Measurements from ENCODE around the gene MSMO1.
A peak's percentile ranks its signal among the peaks of the same experiment; 100 is the strongest.

Gene MSMO1

DNA sequence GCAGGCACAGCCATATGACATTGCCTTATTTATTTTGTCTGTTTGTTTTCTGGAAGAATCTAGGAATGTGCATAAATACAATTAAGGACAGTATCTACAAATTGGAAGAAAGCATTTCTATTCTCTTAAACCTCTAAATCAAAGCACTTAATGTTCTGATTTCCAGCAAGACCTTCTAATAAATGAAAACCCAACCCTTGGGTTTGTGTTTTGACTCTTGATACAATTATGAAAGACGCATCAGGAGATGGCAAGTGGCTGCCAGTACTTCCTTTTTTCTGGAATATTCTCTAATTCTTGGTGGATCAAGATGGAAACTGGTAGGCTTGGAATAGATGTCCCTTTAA, 50.9 kb downstream of the MSMO1 start:
- DNase-seq (ENCODE audit: low read depth in 1 of 2, low spot score in 1 of 2), result no peak
- in situ Hi-C loops (cut with HindIII; ENCODE audit: low pct_unique_long_range_greater_than_20kb, low sequenced_read_pairs), result no loop called here
- no peak for TF ChIP-seq JUND (IDR thresholded peaks at IDR 0.05; ENCODE audit: low read depth)

DNA sequence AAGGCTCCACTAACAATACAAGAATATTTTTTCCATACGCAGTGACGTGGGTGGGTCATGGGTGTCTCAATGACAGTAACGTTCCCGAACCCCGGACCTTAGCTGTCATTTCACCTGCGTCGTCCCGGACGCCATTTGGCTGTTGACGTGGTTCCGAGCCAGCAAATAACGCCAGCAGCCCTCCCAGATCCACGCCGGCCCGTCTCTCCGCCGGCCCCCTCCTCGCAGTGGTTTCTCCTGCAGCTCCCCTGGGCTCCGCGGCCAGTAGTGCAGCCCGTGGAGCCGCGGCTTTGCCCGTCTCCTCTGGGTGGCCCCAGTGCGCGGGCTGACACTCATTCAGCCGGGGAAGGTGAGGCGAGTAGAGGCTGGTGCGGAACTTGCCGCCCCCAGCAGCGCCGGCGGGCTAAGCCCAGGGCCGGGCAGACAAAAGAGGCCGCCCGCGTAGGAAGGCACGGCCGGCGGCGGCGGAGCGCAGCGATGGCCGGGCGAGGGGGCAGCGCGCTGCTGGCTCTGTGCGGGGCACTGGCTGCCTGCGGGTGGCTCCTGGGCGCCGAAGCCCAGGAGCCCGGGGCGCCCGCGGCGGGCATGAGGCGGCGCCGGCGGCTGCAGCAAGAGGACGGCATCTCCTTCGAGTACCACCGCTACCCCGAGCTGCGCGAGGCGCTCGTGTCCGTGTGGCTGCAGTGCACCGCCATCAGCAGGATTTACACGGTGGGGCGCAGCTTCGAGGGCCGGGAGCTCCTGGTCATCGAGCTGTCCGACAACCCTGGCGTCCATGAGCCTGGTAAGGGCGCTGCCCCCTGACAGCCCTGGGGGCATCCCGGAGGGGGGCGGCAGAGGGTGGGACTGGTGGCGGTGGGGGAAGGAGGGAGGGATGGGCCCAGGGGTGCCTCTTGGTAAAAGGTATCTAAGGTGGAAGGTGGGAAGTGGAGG, 51.5 kb downstream of the MSMO1 start, which contains the start of gene CPE:
CPE (plus strand) TSS at position 264 of the 933 bp plus-strand sequence; CDS start at position 478, 214 bp downstream.
- in situ Hi-C loops (cut with HindIII; ENCODE audit: low pct_unique_long_range_greater_than_20kb, low sequenced_read_pairs), result no loop called here
- TF ChIP-seq JUND (IDR thresholded peaks at IDR 0.05; ENCODE audit: low read depth), result no peak
- DNase-seq (ENCODE audit: low read depth in 1 of 2, low spot score in 1 of 2), result peak; percentile 83 to 89

DNA sequence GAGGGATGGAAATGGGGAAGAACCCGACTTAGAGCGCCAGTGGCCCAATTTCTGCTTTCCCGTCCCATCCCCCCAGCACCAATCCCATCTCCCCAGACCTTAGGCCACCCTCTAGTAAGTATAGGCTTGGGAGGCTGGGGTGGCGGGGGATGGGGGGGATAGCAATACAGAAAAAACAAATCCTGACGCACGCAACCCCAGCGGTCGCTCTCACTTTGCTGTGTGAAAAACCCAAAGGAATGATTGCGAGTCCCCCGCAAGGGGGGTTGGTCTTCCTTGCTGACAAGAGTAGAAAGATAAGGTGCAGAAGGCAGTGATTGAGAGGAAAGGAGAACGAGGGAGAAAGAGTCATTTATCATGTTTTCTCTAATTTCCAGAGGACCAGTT, 52.2 kb downstream of the MSMO1 start:
- no peak for DNase-seq (ENCODE audit: low read depth in 1 of 2, low spot score in 1 of 2)
- in situ Hi-C loops (cut with HindIII; ENCODE audit: low pct_unique_long_range_greater_than_20kb, low sequenced_read_pairs), result no loop called here

DNA sequence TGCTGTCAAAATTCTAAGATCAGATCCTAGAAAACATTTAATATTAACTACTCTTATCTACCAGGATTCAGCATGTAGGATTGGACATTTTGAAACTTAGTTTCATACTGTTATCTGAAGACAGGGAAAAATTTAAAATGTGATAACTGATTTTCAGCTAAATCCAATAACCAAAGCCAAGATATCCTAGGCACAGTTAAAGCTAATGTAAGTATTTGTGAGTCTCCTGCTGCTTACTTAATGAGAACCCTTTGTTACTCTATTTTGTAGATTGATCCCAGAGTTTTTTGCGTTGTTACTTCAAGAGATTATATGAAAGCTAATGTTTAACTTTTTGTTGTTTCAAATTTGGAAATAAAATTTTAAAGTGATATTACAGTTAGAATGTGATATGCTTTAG, 53.3 kb downstream of the MSMO1 start:
- in situ Hi-C loops (cut with HindIII; ENCODE audit: low pct_unique_long_range_greater_than_20kb, low sequenced_read_pairs), result no loop called here
- no peak for DNase-seq (ENCODE audit: low read depth in 1 of 2, low spot score in 1 of 2)
- TF ChIP-seq JUND (IDR thresholded peaks at IDR 0.05; ENCODE audit: low read depth), result no peak

More for the DNA sequence above, 52.2 kb downstream of the MSMO1 start:
- TF ChIP-seq JUND (IDR thresholded peaks at IDR 0.05; ENCODE audit: low read depth), result no peak

DNA sequence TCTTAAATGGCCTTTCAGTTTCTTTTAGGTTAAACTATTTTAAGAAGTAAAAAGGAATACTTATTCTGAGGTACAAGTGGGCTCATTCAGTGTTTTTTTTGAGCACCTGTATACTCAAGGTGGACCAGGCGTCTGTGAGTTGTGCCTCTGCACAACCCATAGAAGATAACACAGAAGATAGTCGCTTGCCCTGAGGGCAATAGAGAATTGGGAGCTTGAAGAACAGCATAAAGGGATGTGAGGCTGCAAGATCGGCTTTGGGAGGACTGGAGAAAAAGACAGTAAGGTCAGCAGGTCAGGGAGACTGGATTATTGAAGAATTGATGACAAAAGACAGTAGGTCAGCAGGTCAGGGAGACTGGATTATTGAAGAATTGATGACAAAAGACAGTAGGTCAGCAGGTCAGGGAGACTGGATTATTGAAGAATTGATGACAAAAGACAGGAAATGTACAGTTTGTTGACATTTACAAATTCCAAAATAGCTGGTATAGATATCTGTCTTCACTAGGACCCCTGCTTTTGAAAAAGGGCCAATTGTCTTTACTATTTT, 54.4 kb downstream of the MSMO1 start:
- TF ChIP-seq JUND (IDR thresholded peaks at IDR 0.05; ENCODE audit: low read depth), result no peak
- no peak for DNase-seq (ENCODE audit: low read depth in 1 of 2, low spot score in 1 of 2)
- in situ Hi-C loops (cut with HindIII; ENCODE audit: low pct_unique_long_range_greater_than_20kb, low sequenced_read_pairs), result no loop called here

DNA sequence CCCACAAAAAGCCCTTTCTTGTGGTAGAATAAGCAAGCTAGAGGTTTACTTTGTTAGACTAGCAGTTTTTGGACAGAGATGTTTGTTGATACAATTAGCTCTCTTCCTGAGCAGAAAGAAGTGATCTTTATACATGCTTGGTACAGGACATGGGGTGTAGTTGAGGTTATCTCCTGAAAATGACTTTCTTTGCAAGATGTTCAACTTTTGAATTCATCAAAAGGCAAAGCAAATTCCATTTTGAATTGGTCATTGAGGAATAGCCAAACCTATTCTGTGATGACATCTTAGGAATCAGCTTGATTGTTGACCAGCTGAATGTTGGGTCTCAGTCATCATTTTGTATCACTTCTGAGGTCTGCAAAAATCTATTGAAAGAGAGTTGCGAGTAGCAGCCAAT, 55.2 kb downstream of the MSMO1 start:
- in situ Hi-C loops (cut with HindIII; ENCODE audit: low pct_unique_long_range_greater_than_20kb, low sequenced_read_pairs), result no loop called here
- DNase-seq (ENCODE audit: low read depth in 1 of 2, low spot score in 1 of 2), result no peak
- no peak for TF ChIP-seq JUND (IDR thresholded peaks at IDR 0.05; ENCODE audit: low read depth)

DNA sequence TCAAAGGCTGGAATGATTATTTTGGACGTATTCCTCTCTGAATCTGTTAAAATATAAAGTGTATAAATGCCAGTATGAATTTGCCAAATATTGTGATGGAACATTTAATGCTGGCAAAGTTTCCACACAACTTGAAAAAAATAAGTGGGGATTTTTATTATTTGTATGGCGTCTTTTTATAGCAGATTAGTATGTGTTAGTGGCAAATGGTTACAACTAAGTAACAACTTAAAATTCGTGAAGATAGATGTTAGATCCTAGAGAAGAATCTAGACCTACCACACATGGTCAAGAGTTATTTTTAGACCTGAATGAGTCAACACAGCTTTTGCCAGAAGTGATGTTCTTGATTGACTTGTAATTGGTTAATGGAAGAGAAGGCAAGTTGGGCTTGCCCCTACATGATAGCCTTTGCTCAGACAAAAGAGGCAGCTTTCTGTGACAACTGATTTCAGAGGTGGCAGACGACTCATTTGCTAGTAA, 56.2 kb downstream of the MSMO1 start:
- no peak for TF ChIP-seq JUND (IDR thresholded peaks at IDR 0.05; ENCODE audit: low read depth)
- in situ Hi-C loops (cut with HindIII; ENCODE audit: low pct_unique_long_range_greater_than_20kb, low sequenced_read_pairs), result no loop called here
- DNase-seq (ENCODE audit: low read depth in 1 of 2, low spot score in 1 of 2), result no peak

DNA sequence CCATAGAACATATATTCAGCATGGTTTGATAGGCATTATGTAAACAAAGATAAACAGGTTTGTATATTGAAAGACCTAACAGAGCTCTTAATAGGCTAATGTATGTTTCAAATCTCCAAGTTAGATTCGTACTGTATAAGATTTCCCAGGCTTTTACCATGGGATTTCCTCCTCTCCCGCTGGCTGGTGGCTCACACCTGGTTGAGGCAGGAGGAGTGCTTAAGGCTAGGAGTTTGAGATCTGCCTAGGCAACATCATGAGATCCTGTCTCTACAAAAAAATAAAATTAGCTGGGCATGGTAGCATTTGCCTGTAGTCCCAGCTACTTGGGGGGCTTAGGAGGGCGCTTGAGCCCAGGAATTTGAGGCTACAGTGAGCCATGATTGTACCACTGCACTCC, 56.7 kb downstream of the MSMO1 start:
- TF ChIP-seq JUND (IDR thresholded peaks at IDR 0.05; ENCODE audit: low read depth), result no peak
- in situ Hi-C loops (cut with HindIII; ENCODE audit: low pct_unique_long_range_greater_than_20kb, low sequenced_read_pairs), result no loop called here
- DNase-seq (ENCODE audit: low read depth in 1 of 2, low spot score in 1 of 2), result no peak

DNA sequence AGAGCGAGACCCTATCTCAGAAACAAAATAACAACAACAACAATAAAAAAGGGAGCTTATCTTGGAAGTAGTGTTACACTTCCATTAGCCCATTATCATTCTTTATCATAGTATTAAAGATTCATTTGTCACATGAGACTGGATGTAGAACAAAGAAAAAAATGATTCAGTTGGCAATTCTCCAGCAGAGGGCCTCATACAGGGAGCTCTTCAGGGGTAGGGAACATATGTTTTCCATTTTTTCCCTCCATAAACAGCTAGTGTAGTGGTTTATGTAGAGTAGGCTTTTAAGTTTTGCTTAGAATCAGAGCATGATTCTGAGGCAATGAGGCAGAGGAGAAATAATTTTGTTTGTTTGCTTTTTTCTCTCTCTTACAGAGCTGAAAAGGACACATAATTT, 57.1 kb downstream of the MSMO1 start:
- in situ Hi-C loops (cut with HindIII; ENCODE audit: low pct_unique_long_range_greater_than_20kb, low sequenced_read_pairs), result no loop called here
- no peak for TF ChIP-seq JUND (IDR thresholded peaks at IDR 0.05; ENCODE audit: low read depth)
- no peak for DNase-seq (ENCODE audit: low read depth in 1 of 2, low spot score in 1 of 2)

DNA sequence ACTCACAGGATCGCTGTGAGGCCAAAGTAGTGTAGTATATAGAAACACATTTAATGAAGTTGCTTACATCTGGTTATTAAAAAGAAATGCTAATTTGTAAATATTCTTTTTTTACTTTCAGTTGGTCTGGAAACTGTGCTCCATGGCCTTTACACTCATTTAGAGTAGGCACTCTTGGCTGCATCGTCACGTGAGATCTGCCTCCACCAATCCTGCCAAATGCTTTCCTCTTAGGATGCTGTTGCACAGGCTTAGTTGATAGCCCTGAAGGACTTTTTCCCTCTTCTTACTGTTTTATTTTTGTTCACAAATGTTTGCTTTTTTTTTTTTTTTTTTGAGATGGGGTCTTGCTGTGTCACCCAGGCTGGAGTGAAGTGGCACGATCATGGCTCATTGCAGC, 57.7 kb downstream of the MSMO1 start:
- DNase-seq (ENCODE audit: low read depth in 1 of 2, low spot score in 1 of 2), result no peak
- no peak for TF ChIP-seq JUND (IDR thresholded peaks at IDR 0.05; ENCODE audit: low read depth)
- in situ Hi-C loops (cut with HindIII; ENCODE audit: low pct_unique_long_range_greater_than_20kb, low sequenced_read_pairs), result no loop called here

DNA sequence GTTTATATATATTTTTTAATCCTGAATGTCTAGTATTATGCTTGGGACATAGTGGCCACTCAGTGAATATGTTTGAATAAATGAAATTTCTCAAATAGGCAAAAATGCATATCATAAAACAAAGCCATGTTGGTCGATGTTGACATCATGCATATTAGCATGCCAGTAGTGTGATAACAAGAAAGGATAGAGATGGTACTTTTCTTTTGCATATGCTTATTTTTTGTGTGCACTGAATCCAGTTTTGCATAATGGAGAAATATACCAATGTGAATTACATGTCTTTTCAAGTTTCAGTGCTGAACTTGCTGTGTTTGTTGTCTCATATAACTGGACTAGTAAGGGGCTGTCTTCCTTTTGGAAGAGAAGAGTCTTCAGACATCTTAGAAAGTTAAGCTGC, 58.9 kb downstream of the MSMO1 start:
- no peak for DNase-seq (ENCODE audit: low read depth in 1 of 2, low spot score in 1 of 2)
- no peak for TF ChIP-seq JUND (IDR thresholded peaks at IDR 0.05; ENCODE audit: low read depth)
- in situ Hi-C loops (cut with HindIII; ENCODE audit: low pct_unique_long_range_greater_than_20kb, low sequenced_read_pairs), result no loop called here

DNA sequence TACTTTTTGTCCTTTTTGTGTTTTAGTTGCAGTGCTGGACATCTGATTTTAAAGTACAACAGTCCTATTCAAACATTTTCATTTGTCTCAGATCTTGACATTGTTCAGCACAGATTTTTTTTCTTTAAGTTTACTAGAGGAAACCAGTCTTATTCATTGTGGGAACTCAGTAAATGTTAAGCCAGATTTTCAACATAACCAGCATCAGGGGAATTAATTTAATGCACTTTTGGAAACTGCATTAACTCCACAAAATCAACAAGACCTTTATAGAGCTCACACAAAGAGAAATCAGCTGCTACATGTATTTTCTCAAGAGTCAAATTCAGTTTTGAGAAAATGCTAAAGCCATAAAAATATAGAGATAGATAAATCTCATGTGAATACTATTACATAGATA, 61.3 kb downstream of the MSMO1 start:
- no peak for TF ChIP-seq JUND (IDR thresholded peaks at IDR 0.05; ENCODE audit: low read depth)
- DNase-seq (ENCODE audit: low read depth in 1 of 2, low spot score in 1 of 2), result no peak
- in situ Hi-C loops (cut with HindIII; ENCODE audit: low pct_unique_long_range_greater_than_20kb, low sequenced_read_pairs), result no loop called here
